Aortic smooth muscle cell (primary cell): ENCODE measurements around the gene FBXL16. TPM values are rescaled to one million over a fixed set of nuclear protein-coding genes. Genes with fewer than 3 reads are reported as not detected.

ENCODE experiments used
- total RNA-seq: library from RNA; depleted of rRNA; stranded (reverse); fragments of >200 nt; gene quantifications from 2 replicates; pipeline ENCODE4 v1.2.3, GENCODE V29; 2014

FBXL16 gene, protein sequence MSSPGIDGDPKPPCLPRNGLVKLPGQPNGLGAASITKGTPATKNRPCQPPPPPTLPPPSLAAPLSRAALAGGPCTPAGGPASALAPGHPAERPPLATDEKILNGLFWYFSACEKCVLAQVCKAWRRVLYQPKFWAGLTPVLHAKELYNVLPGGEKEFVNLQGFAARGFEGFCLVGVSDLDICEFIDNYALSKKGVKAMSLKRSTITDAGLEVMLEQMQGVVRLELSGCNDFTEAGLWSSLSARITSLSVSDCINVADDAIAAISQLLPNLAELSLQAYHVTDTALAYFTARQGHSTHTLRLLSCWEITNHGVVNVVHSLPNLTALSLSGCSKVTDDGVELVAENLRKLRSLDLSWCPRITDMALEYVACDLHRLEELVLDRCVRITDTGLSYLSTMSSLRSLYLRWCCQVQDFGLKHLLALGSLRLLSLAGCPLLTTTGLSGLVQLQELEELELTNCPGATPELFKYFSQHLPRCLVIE
- total RNA-seq, result 0.06 and 0.13 TPM in 2 replicates

GRCh38 chr16:705431-706188 lies at the start of gene FBXL16:
Gene FBXL16 (minus strand): TSS chr16:705801. CDS start chr16:697405, 8,396 bp downstream.

GRCh38 chr16:740764-741505 lies 35.3 kb upstream of the FBXL16 start, which contains the start of gene CIAO3:
Gene CIAO3 (minus strand): TSS chr16:740997. CDS start chr16:740985, 12 bp downstream.

DNA sequence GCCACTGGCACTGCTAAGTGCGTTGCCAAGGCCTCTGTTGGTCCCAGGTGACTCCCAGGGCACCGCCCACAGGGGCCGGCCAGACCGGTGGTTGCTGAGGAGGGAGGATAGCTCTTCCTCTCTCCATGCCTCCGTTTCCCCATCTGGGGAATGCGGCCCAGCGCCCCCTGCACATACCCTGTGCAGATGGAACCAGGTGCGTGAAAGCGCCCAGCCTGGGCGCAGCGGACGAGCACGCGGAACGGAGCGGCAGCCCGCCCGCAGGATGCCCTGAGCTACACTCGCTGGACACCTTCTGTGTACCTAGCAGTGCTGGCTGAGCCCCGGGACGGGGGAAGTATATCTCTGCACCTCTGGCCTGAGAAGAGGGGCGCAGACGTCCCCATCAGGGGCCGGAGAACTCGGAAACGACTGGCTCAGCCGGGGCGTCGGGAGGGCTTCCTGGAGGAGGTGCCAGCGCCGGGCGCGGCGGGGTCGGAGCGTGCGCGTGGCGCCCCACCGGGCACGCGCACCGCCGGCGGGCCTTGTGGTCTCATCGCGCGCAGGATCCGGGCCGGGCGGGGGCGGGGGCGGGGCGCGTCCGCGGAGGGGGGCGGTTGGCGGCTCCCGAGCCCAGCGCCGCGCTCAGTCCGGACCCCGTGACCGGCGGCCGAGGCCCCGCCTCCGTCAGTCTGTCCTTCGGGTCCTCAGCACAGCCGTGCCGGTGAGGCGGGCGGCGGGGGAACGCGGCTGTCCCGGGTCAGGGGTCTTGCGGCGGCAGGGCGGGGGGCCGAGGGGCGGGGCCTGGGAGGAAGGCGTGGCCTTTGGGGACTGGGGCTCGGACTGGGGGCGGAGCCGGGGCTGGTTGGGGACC lies 21.1 kb upstream of the FBXL16 start, which contains the start of the genes CCDC78 and HAGHL:
TSS of gene CCDC78 (minus strand) at position 6 of the 853 bp plus-strand sequence. CDS start 76 bp downstream, outside the sequence.
TSS of gene HAGHL (plus strand) at position 669 of the 853 bp plus-strand sequence. CDS start 404 bp downstream, outside the sequence.

GRCh38 chr16:720990-721764 lies 15.6 kb upstream of the FBXL16 start, which contains the start of gene ANTKMT:
Gene ANTKMT (plus strand): TSS chr16:721146. CDS start chr16:721275, 129 bp downstream.

DNA sequence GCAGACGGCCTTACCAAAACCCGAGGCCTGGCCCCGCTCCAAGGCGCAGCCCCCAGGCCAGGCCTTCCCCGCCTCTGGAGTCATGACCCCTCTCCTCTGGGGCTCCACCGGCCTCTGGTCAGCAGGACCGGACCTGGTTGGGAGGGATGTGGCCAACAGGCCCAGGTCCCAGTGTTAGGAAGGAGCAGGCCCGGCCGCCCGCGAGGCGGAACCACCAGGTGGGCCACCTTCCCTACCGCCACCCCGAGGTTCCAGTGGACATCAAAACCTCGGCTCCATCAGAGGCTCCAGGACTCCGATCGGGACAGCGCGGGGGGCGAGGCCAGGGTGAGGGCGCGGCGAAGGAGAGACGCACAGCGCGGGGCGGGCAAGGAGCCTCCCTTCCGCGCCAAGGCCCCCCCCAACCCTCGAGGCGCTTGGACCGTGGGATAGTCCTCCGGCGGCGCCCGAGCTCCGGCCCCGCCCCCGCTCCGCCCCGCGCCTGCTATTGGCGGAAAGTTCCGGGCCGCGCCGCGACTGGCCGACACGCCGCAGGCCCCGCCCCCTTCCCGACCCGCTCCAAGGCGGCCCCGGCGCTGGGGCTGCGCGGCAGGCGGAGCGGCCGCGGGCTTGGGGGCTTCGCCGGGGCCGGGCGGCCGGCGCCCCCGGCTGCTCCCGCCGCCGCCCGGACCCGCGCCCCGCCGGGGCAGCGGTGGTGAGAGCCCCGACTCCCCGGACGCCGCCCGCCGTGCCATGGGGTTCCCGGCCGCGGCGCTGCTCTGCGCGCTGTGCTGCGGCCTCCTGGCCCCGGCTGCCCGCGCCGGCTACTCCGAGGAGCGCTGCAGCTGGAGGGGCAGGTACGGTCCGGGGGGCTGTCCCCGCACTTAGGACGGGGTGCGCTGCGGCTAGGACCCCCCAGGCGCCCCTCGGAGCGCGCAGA lies 9.2 kb upstream of the FBXL16 start, which contains the start of gene METRN:
TSS of gene METRN (plus strand) at position 561 of the 919 bp plus-strand sequence. CDS start at position 733, 172 bp downstream.

DNA sequence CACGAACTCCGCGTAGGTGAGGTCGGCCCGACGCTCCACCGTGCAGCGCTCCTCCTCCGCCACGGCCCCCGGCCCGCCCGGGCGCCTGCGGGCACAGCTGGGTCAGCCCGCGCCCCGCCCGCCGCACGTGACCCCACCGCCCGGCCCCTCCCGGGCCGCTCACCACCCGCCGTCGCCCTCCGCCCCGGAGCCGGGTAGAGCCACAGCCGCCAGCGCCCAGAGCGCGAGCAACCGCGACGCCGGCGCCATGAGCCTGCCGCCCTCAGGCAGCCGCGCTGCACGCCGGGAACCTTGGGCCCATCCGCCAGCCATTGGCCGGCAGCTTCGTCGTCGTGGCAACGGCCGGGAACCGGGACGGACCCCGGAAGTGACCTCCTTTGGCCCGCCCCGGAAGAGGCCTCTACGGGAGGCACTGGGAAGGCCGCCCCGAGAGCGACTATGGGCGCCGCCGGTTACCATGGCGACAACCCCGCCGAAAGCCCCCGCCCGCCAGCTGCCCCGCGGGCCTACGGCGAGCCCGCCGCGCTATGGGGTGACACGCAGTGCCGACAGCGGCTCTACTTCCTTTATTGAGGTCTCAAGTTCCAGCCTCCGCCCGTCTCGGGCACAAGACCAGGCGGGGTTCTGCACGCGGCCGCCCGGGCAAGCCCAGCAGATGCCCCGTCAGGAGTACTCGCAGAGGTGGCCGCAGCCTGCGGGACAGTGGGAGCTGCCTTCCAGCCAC lies 21.4 kb downstream of the FBXL16 start, which contains the start of gene JMJD8:
TSS of gene JMJD8 (minus strand) at position 264 of the 724 bp plus-strand sequence. CDS start at position 249, 15 bp downstream.

GRCh38 chr16:679814-680624 lies 25.6 kb downstream of the FBXL16 start, which contains the start of gene STUB1:
Gene STUB1 (plus strand): TSS chr16:680410. CDS start chr16:680526, 116 bp downstream.

GRCh38 chr16:674968-675883 lies 30.4 kb downstream of the FBXL16 start, which contains the start of gene RHBDL1:
Gene RHBDL1 (plus strand): TSS chr16:675671. CDS start chr16:675791, 120 bp downstream.

DNA sequence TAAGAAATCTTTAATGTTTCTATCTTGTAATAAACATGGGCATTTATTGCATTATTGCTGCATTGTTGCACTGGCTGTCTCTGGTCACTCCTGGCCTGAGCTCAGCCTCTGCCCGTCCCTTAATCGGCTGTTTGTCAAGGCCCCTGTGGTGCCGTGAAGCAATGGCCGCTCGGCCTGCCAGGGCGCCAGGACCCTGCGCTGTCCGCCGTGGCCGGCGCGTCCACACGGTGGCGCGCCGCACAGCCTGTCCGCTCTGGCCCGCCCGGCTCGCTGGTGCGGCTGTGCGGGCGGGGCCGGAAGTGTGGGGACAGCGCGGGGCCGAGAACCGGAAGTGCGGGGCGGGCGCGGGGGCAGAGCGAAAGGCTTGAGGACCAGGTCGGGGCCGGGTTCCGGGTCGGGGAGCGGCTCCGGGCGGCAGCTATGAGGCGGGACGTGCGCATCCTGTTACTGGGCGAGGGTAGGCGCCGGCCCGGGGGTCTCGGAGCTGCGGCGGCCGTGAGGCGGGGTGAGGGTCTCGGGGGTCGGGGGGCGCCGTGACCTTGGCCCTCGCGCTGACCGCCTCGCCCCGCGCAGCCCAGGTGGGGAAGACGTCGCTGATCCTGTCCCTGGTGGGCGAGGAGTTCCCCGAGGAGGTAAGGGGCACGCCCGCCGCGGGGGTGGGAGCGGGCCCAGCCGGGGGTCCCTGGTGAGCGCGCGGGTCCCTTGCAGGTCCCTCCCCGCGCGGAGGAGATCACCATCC lies 37.7 kb downstream of the FBXL16 start, which contains the start of gene RHOT2:
TSS of gene RHOT2 (plus strand) at position 353 of the 739 bp plus-strand sequence. CDS start at position 421, 68 bp downstream.

DNA sequence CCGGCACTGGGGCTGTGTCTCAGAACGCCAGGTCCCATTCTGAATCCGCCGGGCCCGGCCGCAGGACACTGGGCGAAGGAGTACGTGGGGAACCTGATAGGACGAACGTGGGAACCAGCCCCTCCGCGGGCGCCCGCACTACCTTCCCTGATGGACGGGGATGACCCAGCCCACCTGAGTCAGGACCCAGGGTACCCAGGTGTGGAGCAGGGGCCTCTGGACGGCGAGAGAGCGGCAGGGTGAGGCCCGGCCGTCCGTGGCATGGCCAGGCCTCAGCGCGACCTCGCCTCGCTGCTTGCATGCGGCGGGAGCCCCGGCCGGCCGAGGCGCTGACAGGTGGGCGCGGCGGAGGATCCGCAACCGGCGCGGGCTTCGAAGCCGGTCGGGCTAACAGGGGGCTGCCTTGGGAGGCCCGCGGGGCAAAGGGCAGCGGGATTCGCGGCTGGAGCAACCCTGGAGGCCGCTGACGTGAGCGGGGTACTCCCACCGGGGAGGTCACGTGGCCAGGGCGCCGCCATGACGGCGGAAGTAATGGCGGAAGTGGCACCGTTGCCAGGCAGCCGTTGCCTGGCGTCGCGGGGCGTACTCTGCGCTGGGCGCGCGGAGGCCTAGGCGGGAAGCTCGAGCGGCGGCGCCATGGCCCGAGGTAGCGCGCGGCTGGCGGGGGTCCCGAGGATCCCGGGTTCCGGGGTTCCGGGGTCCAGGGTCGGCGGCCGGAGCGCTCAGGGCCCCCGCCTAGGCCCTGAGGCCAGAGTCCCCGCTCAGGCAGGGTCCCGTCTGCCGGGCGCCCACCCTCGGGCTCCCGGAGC lies 56.6 kb downstream of the FBXL16 start, which contains the start of gene WDR90:
TSS of gene WDR90 (plus strand) at position 585 of the 809 bp plus-strand sequence. CDS start at position 637, 52 bp downstream.

